GM21786 (cell line): Measurements from ENCODE around the gene WNT5B.
"Not testable (repeated sequence)": the region's sequence is repeated elsewhere in the genome, so short reads cannot be mapped to it uniquely, and the experiment has no call there.

Experiments used
- ATAC-seq: cut with Tn5 transposase; IDR thresholded peaks from one replicate; pipeline ENCODE4 v1.9.1; 2021; ENCODE audit not compliant: unreplicated experiment

The WNT5B gene

DNA sequence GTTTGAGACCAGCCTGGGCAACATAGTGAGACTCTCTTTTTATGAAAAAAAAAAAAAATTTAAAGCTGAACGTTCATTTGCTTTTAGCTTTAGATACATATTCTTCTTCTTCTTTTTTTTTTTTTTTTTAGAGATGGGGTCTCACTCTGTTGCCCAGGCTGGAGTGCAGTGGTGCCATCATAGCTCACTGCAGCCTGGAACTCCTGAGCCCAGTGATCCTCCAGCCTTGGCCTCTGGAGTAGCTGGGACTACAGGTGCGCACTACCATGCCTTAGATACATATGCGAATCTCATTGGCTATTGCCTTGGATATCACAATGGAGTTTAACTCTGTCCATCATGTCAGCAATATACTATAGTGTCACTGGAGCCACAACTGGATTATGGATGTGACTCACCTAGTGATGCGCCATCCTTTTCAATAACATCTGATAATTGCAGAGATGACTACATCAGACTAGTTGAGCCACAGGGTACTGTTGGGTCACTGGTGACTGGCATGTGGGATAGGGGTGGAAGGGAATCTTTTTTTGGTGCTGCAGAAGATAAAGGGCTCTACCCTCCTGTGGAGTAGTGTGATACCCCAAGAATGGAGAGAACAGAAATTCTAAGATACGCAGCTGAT is 59.2 kb downstream of the WNT5B start:
- ATAC-seq = no peak

DNA sequence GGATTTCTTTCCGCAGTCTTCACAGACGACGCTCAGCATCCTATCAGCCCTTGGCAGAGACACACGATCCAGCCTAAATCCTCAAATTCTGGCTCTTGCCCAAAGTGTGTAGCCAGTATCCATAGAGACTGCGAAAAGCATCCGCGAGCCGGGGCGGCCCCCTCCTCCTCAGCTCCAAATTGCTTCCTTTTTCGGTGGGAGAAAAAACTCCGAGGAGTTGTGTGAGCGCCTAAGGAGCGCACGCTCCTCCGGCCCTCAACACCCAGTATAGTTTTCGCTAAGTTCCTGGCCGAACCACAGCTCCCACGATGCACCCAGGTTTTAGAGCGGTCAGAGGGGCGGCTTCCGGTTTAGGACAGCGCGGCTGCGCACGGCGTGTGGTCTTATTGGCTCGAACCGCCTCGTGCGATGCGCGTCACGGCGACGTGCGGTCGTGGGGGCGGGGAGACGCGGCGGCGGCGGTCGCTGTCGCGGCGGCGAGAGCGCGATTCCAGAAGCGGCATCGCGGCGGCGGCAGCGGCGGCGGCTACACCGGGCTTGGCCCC is 61.6 kb downstream of the WNT5B start, which contains the start of gene ADIPOR2:
ADIPOR2 (plus strand) TSS at position 493 of the 545 bp plus-strand sequence. CDS start 63,274 bp downstream, outside the sequence.
- ATAC-seq = peak; percentile 93

DNA sequence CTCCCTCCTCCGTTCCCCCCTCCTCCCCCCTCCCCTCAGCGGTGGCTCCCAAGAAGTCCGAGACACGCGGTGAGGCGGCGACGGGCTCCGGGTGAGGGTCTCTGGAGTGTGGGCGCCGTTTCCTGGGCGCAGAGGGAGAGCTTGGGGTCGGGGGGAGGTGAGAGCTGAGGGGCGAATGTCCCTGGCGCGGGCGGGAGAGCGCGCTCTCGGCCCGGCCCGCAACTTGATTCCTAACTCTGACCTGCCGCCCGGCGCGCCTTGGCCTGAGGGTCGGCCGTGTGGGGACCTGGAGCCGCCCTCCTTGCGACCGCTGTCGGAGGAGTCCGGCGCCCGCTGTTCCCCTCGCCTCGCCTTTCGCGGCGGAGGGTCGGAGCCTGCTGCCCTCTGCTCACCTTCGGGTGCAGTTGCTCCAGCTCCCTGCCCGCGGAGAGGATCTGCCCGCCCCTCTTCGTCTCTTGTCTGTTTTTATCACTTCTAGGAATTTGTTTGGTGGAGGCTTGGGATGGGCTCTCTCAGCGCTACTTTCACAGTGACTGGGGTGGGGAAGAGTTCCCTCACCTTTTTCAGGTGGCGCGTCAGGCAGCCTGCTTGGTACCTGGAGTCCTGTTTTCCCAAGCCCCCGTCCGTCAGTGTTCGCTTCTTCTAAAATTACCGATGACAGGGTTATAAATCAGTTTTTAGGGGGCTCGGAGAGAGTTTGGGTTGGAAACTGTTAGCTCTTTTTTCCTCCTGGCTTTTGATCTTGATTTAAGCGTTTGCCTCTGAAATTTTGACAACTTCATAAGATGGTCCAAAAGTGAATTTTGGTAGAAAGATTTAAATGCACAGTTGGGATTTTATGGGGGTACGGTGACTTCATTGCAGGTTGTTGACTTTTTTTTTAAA is 62.3 kb downstream of the WNT5B start:
- peak; percentile 33 for ATAC-seq

DNA sequence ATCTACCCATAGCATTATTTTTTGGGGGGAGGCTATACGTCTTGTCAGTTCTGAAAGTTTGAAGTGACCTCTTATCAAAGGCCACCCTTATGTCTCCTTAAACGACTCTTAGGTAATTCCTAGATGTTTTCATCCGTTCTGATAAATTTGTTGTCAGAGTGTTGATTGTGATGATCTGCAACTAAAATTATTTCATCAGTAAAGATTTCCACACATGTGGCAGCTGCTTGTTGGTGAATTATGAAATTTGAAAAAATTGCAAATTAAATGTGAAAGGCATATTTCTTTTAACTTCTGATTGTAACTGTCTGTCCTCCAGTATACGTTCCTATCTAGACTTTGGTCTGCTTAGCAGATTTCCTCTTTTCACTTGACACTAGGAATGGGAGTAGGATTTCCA is 63.2 kb downstream of the WNT5B start:
- ATAC-seq = no peak

DNA sequence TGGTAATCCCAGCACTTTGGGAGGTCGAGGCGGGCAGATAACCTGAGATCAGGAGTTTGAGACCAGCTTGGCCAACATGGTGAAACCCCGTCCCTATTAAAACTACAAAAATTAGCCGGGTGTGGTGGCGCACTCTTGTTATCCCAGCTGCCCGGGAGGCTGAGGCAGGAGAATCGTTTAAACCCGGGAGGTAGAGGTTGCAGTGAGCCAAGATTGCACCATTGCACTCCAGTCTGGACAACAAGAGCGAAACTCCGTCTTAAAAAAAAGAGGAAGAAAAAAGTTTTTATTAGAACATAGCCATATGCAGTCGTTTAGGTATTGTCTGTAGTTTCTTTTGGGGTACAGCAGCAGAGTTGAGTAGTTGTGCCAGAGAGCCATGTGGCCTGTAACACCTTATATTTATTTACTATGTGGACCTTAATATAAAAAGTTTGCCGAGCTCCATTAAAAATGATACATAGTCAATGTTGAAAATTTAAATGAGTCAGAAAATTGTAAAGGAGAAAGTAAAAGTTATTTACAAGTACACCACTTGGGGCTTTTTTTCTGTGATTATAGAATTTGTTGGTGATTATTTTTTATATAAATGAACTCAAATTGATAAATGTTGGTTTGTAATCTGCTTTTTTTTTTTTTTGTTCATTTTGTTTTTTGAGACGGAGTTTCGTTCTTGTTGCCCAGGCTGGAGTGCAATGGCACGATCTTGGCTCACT is 64.0 kb downstream of the WNT5B start:
- ATAC-seq = no peak

DNA sequence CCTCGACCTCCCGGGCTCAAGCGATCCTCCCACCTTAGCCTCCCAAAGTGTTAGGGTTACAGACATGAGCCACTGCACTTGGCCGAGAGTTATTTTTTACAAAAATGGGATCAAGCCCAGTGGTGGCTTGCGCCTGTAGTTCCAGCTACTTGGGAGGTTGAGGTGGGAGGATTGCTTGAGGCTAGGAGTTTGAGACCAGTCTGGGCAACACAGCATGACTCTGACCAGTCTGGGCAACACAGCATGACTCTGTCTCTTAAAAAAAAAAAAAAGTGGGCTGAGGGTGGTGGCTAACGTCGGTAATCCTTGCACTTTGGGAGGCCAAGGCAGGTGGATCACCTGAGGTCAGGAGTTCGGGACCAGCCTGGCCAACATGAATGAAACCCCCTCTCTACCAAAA is 66.1 kb downstream of the WNT5B start:
- ATAC-seq = not testable (repeated sequence)

DNA sequence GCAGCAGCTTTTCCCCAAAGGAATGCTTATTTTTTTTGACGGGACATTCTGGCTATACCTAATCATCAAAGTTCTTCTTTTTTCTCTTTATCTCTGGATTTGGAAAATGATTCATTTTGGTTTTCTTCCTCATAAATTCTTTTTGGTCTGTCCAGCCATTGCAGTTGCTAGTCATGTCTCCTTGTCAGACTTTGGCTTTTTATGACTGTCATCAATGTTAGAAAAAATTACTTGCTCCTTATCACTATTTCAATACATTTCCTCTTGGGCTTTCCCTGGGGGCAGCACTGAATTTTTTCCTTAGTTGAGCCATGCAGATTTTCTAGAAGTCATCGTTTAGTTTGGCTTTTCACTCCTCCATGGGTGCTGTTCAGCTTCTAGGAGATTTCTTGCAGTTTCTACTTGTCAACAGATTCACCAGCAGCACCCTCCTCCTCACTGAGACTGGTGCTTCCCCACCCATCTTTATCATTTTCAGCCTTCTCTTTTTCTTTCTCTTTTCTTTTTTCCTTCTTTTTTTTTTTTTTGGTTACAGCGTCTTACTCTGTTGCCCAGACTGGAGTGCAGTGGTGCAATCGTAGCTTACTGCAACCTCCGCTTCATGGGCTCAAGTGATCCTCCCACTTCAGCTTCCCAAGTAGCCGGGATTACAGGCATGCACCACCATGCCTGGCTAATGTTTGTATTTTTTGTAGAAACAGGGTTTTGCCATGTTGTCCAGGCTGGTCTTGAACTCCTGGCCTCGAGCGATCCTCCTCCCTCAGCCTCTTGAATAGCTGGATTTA is 67.0 kb downstream of the WNT5B start:
- ATAC-seq = no peak

DNA sequence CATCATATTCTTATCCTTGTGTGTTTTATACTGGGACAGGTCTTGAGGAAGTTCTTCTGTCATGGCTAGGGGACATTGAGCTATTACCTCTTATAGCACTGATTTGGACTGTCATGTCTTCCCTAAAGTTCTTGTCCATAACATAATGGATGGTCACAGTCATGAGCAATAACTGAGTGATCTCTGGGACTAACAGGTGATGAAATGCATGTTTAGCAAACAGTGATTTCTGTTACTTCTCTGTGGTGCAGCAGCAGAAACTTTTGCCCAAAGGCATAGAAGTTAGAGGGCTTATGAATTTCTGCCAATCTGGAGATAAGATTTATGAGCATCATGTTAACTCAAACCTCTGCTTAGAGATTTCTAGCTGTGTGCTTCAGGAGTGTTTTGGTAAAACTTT is 67.8 kb downstream of the WNT5B start:
- ATAC-seq = no peak
